DOHH2 (cell line): ENCODE results near the gene SUGCT.
"Not testable (repeated sequence)": the region's sequence is repeated elsewhere in the genome, so short reads cannot be mapped to it uniquely, and the experiment has no call there.

Source experiments
- H3F3A ChIP-seq: fragments of 200-600 bp; sonication (generic), shearing (Covaris generic); 2 replicates; pipeline ENCODE4 v1.6.0; 2016; ENCODE audit warnings: antibody characterized with exemption, mild to moderate bottlenecking; ENCODE audit not compliant: control insufficient read depth, insufficient read depth
- H3K27ac ChIP-seq: fragments of 200-600 bp; sonication (generic); 2 replicates; pipeline ENCODE4 v1.5.1; 2014; ENCODE audit warnings: low read depth, mild to moderate bottlenecking, low read length, moderate library complexity
- H3K27me3 ChIP-seq: fragments of 200-600 bp; sonication (generic); 2 replicates; pipeline ENCODE4 v1.6.1; 2014; ENCODE audit warnings: mild to moderate bottlenecking, low read length, mixed read lengths; ENCODE audit not compliant: control insufficient read depth
- H3K36me3 ChIP-seq: fragments of 200-600 bp; sonication (generic); 2 replicates; pipeline ENCODE4 v1.6.1; 2014; ENCODE audit warnings: mild to moderate bottlenecking, low read length, moderate library complexity, mixed read lengths; ENCODE audit not compliant: control insufficient read depth
- H3K4me1 ChIP-seq: fragments of 200-600 bp; sonication (generic); 2 replicates; pipeline ENCODE4 v1.6.1; 2014; ENCODE audit warnings: mild to moderate bottlenecking, low read length, mixed read lengths; ENCODE audit not compliant: control insufficient read depth
- H3K4me2 ChIP-seq: fragments of 200-600 bp; sonication (generic); 2 replicates; pipeline ENCODE4 v1.6.0; 2014; ENCODE audit warnings: mild to moderate bottlenecking, low read length, moderate library complexity
- H3K4me3 ChIP-seq: fragments of 200-600 bp; sonication (generic); 2 replicates; pipeline ENCODE4 v1.5.1; 2014; ENCODE audit warnings: mild to moderate bottlenecking, low read length, mixed read lengths
- H3K79me2 ChIP-seq: fragments of 200-600 bp; sonication (generic); 2 replicates; pipeline ENCODE4 v1.6.1; 2014; ENCODE audit warnings: mild to moderate bottlenecking, low read length, mixed read lengths; ENCODE audit not compliant: control insufficient read depth
- H3K9me2 ChIP-seq: fragments of 200-600 bp; sonication (generic); replicated peaks from 2 replicates; pipeline ENCODE4 v1.6.1; 2014; ENCODE audit warnings: mild to moderate bottlenecking, low read length, mixed read lengths; ENCODE audit not compliant: control insufficient read depth
- H3K9me3 ChIP-seq: fragments of 200-600 bp; sonication (generic); 2 replicates; pipeline ENCODE4 v1.6.1; 2014; ENCODE audit warnings: antibody characterized with exemption, low read length, mixed read lengths; ENCODE audit not compliant: control insufficient read depth, insufficient read depth
- H4K20me1 ChIP-seq: fragments of 200-600 bp; sonication (generic); 2 replicates; pipeline ENCODE4 v1.6.0; 2014; ENCODE audit warnings: low read depth, mild to moderate bottlenecking, antibody characterized with exemption, low read length, moderate library complexity; ENCODE audit not compliant: control insufficient read depth, insufficient read depth
- CTCF ChIP-seq: fragments of 200-600 bp; sonication (generic); IDR thresholded peaks from one replicate; pipeline ENCODE4 v1.5.1; 2014; ENCODE audit warnings: antibody characterized with exemption, mild to moderate bottlenecking, low read depth, low read length; ENCODE audit not compliant: poor library complexity, severe bottlenecking
- EZH2phosphoT487 ChIP-seq: fragments of 200-600 bp; sonication (generic); IDR thresholded peaks from 2 replicates; pipeline ENCODE4 v1.6.1; 2017; ENCODE audit warnings: borderline replicate concordance, mild to moderate bottlenecking, antibody characterized with exemption, low read length, moderate library complexity, mixed read lengths

Gene SUGCT

DNA sequence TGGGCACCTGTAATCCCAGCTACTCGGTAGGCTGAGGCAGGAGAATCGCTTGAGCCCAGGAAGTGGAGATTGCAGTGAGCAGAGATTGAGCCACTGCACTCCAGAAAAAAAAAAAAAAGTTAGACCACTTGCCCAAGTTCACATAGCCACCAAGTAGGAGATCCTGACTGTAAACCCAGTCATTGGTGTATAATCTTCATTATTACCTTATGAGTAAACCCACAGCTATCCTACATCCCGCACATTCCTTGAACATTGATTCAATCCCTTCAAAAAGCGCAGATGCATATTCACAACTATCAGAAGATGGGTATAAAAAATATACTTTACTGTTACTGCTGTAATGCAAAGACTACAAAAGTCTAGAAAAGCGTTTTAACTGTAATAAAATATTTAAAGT is 512.9 kb downstream of the SUGCT start:
- H3K36me3 ChIP-seq = no peaks in the 10 kb centered on the region
- no peaks in the 10 kb centered on the region for H3K79me2 ChIP-seq
- TF ChIP-seq CTCF (no peak), EZH2phosphoT487 (no peak)
- H3K9me2 ChIP-seq = no peaks in the 10 kb centered on the region
- no peak overlapping the region for H3K4me2 ChIP-seq
- no peaks in the 10 kb centered on the region for H3K27me3 ChIP-seq
- H3K4me1 ChIP-seq = no peaks in the 10 kb centered on the region
- H4K20me1 ChIP-seq = no peaks in the 10 kb centered on the region
- no peaks in the 10 kb centered on the region for H3F3A ChIP-seq
- H3K27ac ChIP-seq = no peak overlapping the region
- H3K4me3 ChIP-seq = no peak overlapping the region
- 0 out of 2 replicates have a peak, but pooled peaks cover 4% of the 10 kb centered on the region for H3K9me3 ChIP-seq

- Histone ChIP-seq H3K27me3 (no peaks in the 10 kb centered on the region), H3K9me3 (0 out of 2 replicates have a peak, but pooled peaks cover 4% of the 10 kb centered on the region), H3K27ac (no peak overlapping the region), H3K9me2 (no peaks in the 10 kb centered on the region), H3K4me3 (no peak overlapping the region), H4K20me1 (no peaks in the 10 kb centered on the region), H3K4me2 (no peak overlapping the region), H3K79me2 (no peaks in the 10 kb centered on the region), H3K4me1 (no peaks in the 10 kb centered on the region), H3F3A (no peaks in the 10 kb centered on the region), H3K36me3 (no peaks in the 10 kb centered on the region)
- TF ChIP-seq EZH2phosphoT487 (no peak), CTCF (no peak)
These were observed 514.4 kb downstream of the SUGCT start for GRCh38 chr7:40649247-40649646.

DNA sequence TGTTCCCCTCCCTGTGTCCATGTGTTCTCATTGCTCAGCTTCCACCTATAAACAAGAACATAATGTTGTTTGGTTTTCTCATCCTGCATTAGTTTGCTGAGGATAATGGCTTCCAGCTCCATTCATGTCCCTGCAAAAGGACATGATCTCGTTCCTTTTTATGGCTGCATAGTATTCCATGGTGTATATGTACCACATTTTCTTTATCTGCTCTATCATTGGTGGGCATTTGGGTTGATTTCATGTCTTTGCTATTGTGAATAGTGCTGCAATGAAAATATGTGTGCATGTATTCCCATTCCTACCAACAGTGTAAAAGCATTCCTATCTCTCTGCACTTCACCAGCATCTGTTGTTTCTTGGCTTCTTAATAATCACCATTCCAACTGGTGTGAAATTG is 516.1 kb downstream of the SUGCT start:
- not testable (repeated sequence) for H3K27me3 ChIP-seq, H3K4me2 ChIP-seq, H3K4me1 ChIP-seq, H3K9me3 ChIP-seq, H3F3A ChIP-seq, H4K20me1 ChIP-seq, H3K36me3 ChIP-seq, H3K9me2 ChIP-seq, H3K79me2 ChIP-seq, H3K27ac ChIP-seq, H3K4me3 ChIP-seq

- Histone ChIP-seq H3K4me2 (no peak overlapping the region), H3K27me3 (no peaks in the 10 kb centered on the region), H3K79me2 (no peaks in the 10 kb centered on the region), H3K9me3 (0 out of 2 replicates have a peak, but pooled peaks cover 4% of the 10 kb centered on the region), H3K4me1 (no peaks in the 10 kb centered on the region), H3F3A (no peaks in the 10 kb centered on the region), H3K9me2 (no peaks in the 10 kb centered on the region), H3K4me3 (no peak overlapping the region), H3K36me3 (no peaks in the 10 kb centered on the region), H4K20me1 (no peaks in the 10 kb centered on the region), H3K27ac (no peak overlapping the region)
- no peak for TF ChIP-seq EZH2phosphoT487
- no peak for TF ChIP-seq CTCF
These were observed 519.4 kb downstream of the SUGCT start for GRCh38 chr7:40654171-40654570.
